GM19397 (cell line): ENCODE data around the gene ARHGEF28.

ENCODE experiments used
- ATAC-seq: cut with Tn5 transposase; IDR thresholded peaks from one replicate; pipeline ENCODE4 v1.9.1; 2021; ENCODE audit warnings: mild to moderate bottlenecking, moderate library complexity; ENCODE audit not compliant: unreplicated experiment

Gene ARHGEF28

GRCh38 chr5:73654819-73655318 is 28.9 kb downstream of the ARHGEF28 start:
- no peak for ATAC-seq

GRCh38 chr5:73655521-73656160 is 29.6 kb downstream of the ARHGEF28 start:
- ATAC-seq, result no peak

- ATAC-seq, result no peak
Observed at GRCh38 chr5:73661753-73662152, 35.8 kb downstream of the ARHGEF28 start.

- no peak for ATAC-seq
Observed at GRCh38 chr5:73663161-73663859, 37.3 kb downstream of the ARHGEF28 start.

GRCh38 chr5:73663860-73664240 is 37.9 kb downstream of the ARHGEF28 start:
- ATAC-seq, result no peak

GRCh38 chr5:73664796-73665195 is 38.8 kb downstream of the ARHGEF28 start:
- ATAC-seq, result no peak

GRCh38 chr5:73666891-73667290 is 40.9 kb downstream of the ARHGEF28 start:
- ATAC-seq, result no peak

- peak; percentile 54 for ATAC-seq
Observed at GRCh38 chr5:73668017-73668416, 42.0 kb downstream of the ARHGEF28 start.

- peak; percentile 24 for ATAC-seq
Observed at GRCh38 chr5:73668486-73669111, 42.6 kb downstream of the ARHGEF28 start.

- ATAC-seq, result no peak
Observed at GRCh38 chr5:73670731-73671130, 44.7 kb downstream of the ARHGEF28 start.

- no peak for ATAC-seq
Observed at GRCh38 chr5:73672132-73672531, 46.1 kb downstream of the ARHGEF28 start.

- no peak for ATAC-seq
Observed at GRCh38 chr5:73673161-73673591, 47.2 kb downstream of the ARHGEF28 start.

- no peak for ATAC-seq
Observed at GRCh38 chr5:73674669-73675004, 48.6 kb downstream of the ARHGEF28 start.

- ATAC-seq, result no peak
Observed at GRCh38 chr5:73678322-73678740, 52.3 kb downstream of the ARHGEF28 start.

- ATAC-seq, result no peak
Observed at GRCh38 chr5:73678807-73679206, 52.8 kb downstream of the ARHGEF28 start.

GRCh38 chr5:73682176-73682575 is 56.2 kb downstream of the ARHGEF28 start:
- ATAC-seq, result no peak

- ATAC-seq, result no peak
Observed at GRCh38 chr5:73684691-73685090, 58.7 kb downstream of the ARHGEF28 start.

- no peak for ATAC-seq
Observed at GRCh38 chr5:73686912-73687311, 60.9 kb downstream of the ARHGEF28 start.

- no peak for ATAC-seq
Observed at GRCh38 chr5:73687357-73687756, 61.4 kb downstream of the ARHGEF28 start.

GRCh38 chr5:73690015-73690414 is 64.0 kb downstream of the ARHGEF28 start:
- ATAC-seq, result no peak

GRCh38 chr5:73691302-73692080 is 65.5 kb downstream of the ARHGEF28 start:
- ATAC-seq, result no peak
